Activated T-helper 1 cell treated with anti-CD3 and anti-CD28 coated beads, Interleukin-12 subunit alpha, Interleukin-12 subunit beta, Interleukin-2, Interleukin-4 antibody, amounts not matched to agents 30 ng/mL and 10 ng/mL and 1 ng/mL, durations not matched to agents 14 hours and 24 hours and 36 hours (primary cell): Measurements from ENCODE around the gene C12orf56. TPM values are rescaled to one million over a fixed set of nuclear protein-coding genes. Genes with fewer than 3 reads are reported as not detected.
"Not testable (repeated sequence)": the region's sequence is repeated elsewhere in the genome, so short reads cannot be mapped to it uniquely, and the experiment has no call there.

ENCODE experiments used
- DNase-seq: peaks from one replicate; pipeline ENCODE4 v3.0.0; 2021; ENCODE audit warnings: low spot score
- H3K27ac Mint-ChIP-seq: one replicate; pipeline ENCODE4 v1.8.0; 2021; ENCODE audit warnings: mild to moderate bottlenecking, mixed read lengths
- H3K27me3 Mint-ChIP-seq: one replicate; pipeline ENCODE4 v1.8.0; 2022; ENCODE audit warnings: mild to moderate bottlenecking, moderate library complexity, mixed read lengths; ENCODE audit not compliant: insufficient read depth
- H3K36me3 Mint-ChIP-seq: one replicate; pipeline ENCODE4 v1.8.0; 2021; ENCODE audit warnings: low read depth, mixed read lengths
- H3K4me1 Mint-ChIP-seq: one replicate; pipeline ENCODE4 v1.8.0; 2021; ENCODE audit warnings: low read depth, mixed read lengths
- H3K4me3 Mint-ChIP-seq: one replicate; pipeline ENCODE4 v1.8.0; 2021; ENCODE audit warnings: mild to moderate bottlenecking, moderate library complexity, mixed read lengths
- H3K9me3 Mint-ChIP-seq: one replicate; pipeline ENCODE4 v1.8.0; 2021; ENCODE audit warnings: mixed read lengths
- intact Hi-C: fragments of 100-400 bp; cut with micrococcal nuclease; formaldehyde crosslinking; loops from one replicate; pipeline ENCODE4 v1.15.1; 2024
- total RNA-seq: library from RNA; stranded (reverse); gene quantifications from 2 replicates; pipeline ENCODE4 v1.2.3, GENCODE V29; 2022

The C12orf56 gene
- total RNA-seq, 1 donor from 2014 or later = not detected

DNA sequence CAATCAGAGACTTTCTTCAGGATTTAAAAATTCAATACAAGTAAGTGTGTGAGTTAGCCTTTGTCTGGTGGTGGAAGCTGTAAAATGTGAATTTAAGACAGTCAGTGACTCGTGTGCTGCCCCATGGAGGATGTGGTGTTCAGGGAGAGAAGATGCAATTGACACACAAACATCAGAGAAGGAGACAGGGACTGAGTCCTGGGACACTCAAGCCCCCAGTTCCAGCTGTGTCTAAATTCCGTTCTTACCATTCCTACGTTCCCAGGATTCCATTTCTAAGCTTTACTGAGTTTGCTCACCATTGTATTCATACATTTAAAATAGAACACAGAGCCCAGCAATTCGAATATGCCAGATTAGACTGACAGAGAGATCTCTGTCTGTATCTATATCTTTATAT is 67.6 kb downstream of the C12orf56 start:
- H3K27ac Mint-ChIP-seq = no peak overlapping the region
- no peaks in the 10 kb centered on the region for H3K27me3 Mint-ChIP-seq
- H3K36me3 Mint-ChIP-seq = no peaks in the 10 kb centered on the region
- H3K9me3 Mint-ChIP-seq = no peaks in the 10 kb centered on the region
- intact Hi-C loops = no loop called here
- H3K4me1 Mint-ChIP-seq = no peaks in the 10 kb centered on the region
- DNase-seq = no peak
- no peak overlapping the region for H3K4me3 Mint-ChIP-seq

DNA sequence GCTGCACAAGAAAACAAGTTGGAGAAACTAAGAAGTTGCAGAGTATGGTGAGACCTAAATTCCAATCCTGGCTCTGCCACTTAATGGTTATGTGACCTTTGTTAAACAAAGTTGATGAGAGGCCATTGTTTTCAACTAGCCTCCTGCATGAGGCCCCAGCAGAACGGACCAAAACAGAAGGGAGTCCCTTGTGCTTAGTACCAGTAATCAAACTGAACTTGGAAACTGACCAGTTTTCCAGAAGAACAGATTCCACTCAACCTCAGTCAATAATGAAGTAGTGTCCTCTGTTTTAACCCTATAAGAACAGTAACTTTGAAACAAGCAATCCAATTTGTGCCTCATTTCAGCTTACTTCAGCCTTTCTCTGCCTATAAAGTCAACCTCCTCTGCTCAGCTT is 69.9 kb downstream of the C12orf56 start:
- H3K9me3 Mint-ChIP-seq = no peaks in the 10 kb centered on the region
- no peaks in the 10 kb centered on the region for H3K27me3 Mint-ChIP-seq
- intact Hi-C loops = no loop called here
- H3K4me1 Mint-ChIP-seq = no peaks in the 10 kb centered on the region
- H3K36me3 Mint-ChIP-seq = no peaks in the 10 kb centered on the region
- no peak overlapping the region for H3K4me3 Mint-ChIP-seq
- DNase-seq = no peak
- H3K27ac Mint-ChIP-seq = no peak overlapping the region

DNA sequence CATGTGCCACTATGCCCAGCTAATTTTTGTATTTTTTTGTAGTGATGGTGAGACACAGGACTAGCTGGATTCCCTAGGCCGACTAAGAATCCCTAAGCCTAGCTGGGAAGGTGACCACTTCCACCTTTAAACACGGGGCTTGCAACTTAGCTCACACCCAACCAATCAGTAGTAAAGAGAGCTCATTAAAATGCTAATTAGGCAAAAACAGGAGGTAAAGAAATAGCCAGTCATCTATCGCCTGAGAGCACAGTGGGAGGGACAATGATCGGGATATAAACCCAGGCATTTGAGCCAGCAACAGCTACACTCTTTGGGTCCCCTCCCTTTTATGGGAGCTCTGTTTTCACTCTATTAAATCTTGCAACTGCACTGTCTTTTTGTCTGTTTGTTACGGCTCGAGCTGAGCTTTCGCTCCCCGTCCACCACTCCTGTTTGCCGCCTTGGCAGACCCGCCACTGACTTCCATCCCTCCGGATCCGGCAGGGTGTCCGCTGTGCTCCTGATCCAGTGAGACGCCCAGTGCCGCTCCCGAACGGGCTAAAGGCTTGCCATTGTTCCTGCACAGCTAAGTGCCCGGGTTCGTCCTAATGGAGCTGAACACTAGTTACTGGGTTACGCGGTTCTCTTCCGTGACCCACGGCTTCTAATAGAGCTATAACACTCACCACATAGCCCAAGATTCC is 70.9 kb downstream of the C12orf56 start:
- H3K27ac Mint-ChIP-seq, H3K4me3 Mint-ChIP-seq, DNase-seq, H3K27me3 Mint-ChIP-seq, H3K36me3 Mint-ChIP-seq, H3K9me3 Mint-ChIP-seq, H3K4me1 Mint-ChIP-seq, intact Hi-C loops: not testable (repeated sequence)

DNA sequence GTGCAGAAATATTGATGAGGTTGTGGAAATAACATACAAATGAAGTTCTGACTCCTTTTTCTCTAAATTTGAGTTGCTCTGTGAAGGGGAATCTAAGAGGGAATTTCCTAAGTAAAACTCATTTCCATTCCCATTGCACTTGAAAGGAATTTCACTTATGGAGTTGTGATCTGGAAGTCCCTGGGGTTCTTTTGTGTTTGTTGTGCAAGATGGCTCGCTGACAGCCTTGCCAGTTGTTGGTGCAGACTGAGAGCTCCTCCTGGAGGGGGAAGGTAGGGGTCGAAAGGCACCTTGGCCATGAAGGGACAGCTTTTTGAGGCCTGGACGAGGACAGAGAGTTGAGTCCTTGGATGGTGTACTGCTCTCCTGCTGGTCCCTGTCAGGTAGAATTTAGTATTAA is 72.0 kb downstream of the C12orf56 start:
- no peaks in the 10 kb centered on the region for H3K4me1 Mint-ChIP-seq
- H3K9me3 Mint-ChIP-seq = no peaks in the 10 kb centered on the region
- no peaks in the 10 kb centered on the region for H3K36me3 Mint-ChIP-seq
- H3K4me3 Mint-ChIP-seq = no peak overlapping the region
- no peaks in the 10 kb centered on the region for H3K27me3 Mint-ChIP-seq
- intact Hi-C loops = no loop called here
- no peak overlapping the region for H3K27ac Mint-ChIP-seq
- no peak for DNase-seq

DNA sequence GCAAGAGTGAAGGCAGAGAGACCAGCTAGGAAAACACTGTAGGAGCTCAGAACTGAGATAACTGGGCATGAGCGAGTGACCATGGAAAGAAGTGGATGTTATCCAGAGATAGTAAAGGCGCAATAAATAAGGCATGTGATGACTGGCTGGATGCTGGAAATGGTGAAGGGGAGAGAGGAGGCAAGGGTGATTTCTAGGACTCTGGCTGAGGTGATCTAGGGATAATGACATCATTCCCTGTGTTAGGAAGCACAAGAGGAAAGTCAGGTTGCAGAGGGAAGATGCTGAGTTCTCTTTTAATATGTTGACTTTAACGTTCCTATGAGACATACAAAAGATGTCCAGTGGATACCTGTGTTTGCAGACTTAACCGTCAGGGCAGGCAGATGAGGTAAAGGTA is 78.7 kb downstream of the C12orf56 start:
- H3K36me3 Mint-ChIP-seq = no peaks in the 10 kb centered on the region
- no peak for DNase-seq
- H3K27me3 Mint-ChIP-seq = peaks cover 3% of the 10 kb centered on the region
- no peak overlapping the region for H3K4me3 Mint-ChIP-seq
- H3K9me3 Mint-ChIP-seq = no peaks in the 10 kb centered on the region
- intact Hi-C loops = no loop called here
- no peaks in the 10 kb centered on the region for H3K4me1 Mint-ChIP-seq
- H3K27ac Mint-ChIP-seq = no peak overlapping the region

DNA sequence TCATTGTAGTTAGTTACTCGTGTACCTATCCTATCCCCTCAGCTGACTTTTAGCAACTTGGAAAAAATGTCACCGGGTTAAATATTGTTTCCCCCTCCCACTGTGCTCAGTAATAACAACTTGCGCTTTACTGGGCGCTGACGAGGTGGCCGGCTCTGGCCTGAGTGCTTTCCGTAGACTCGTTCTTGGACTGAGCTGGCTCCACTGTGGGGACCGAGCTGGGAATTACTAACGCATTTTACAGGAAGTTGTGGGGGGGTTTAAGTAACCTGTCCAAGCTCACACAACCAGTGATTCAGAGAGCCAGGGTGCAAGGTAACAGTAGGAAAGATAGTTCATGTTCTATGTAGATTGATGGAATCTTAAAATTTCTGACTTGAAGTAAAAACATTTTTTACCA is 86.0 kb downstream of the C12orf56 start:
- DNase-seq = no peak
- H3K9me3 Mint-ChIP-seq = no peaks in the 10 kb centered on the region
- H3K36me3 Mint-ChIP-seq = no peaks in the 10 kb centered on the region
- intact Hi-C loops = no loop called here
- H3K27me3 Mint-ChIP-seq = peaks cover 9% of the 10 kb centered on the region
- H3K4me1 Mint-ChIP-seq = no peaks in the 10 kb centered on the region
- H3K4me3 Mint-ChIP-seq = no peak overlapping the region
- H3K27ac Mint-ChIP-seq = no peak overlapping the region

DNA sequence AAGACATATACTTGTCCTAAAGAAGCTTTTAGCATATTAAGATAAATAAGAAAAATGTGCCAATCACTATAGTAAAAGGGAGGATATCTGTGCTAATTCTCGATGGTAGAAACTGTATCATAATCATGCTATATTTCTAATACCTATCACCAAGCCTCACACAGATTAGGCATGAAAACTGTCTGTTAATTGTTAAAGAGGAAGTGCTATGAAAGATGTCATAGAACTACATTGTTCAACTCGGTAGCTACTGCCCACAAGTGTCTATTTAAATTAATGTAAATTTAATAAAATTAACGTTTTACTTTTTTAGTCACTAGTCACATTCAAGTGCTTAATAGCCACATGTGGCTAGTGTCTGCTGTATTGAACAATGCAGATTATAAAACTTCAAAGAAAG is 90.9 kb downstream of the C12orf56 start:
- intact Hi-C loops = loop anchor here (10.0 kb wide), 1 partner anchor 85 kb away; no protein-coding TSS in a partner anchor
- Mint-ChIP-seq H3K4me3 (no peak overlapping the region), H3K36me3 (no peaks in the 10 kb centered on the region), H3K9me3 (no peaks in the 10 kb centered on the region), H3K27me3 (peaks cover 16% of the 10 kb centered on the region), H3K27ac (no peak overlapping the region), H3K4me1 (no peaks in the 10 kb centered on the region)
- DNase-seq = no peak

DNA sequence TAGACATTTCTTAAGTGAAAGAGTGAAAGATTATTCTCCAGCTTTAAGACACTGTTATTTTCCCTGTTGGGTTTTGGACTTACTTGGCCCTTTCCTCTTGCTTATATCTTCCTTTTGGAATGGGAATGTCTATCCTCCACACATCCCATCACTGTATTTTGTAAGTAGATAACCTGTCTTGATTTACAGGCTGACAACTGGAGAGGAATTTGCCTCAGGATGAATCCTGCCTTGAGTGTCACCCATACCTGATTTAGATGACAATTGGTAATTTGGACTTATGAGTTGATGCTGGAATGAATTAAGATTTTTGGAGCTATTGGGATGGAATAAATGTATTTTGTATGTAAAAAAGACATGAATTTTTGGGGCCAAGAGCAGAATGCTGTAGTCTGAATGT is 94.3 kb downstream of the C12orf56 start:
- no peaks in the 10 kb centered on the region for H3K36me3 Mint-ChIP-seq
- no peak overlapping the region for H3K27ac Mint-ChIP-seq
- H3K4me1 Mint-ChIP-seq = no peaks in the 10 kb centered on the region
- no peak for DNase-seq
- H3K4me3 Mint-ChIP-seq = no peak overlapping the region
- intact Hi-C loops = loop anchor here (10.0 kb wide), 1 partner anchor 88 kb away; no protein-coding TSS in a partner anchor
- H3K9me3 Mint-ChIP-seq = no peaks in the 10 kb centered on the region
- H3K27me3 Mint-ChIP-seq = peaks cover 12% of the 10 kb centered on the region

DNA sequence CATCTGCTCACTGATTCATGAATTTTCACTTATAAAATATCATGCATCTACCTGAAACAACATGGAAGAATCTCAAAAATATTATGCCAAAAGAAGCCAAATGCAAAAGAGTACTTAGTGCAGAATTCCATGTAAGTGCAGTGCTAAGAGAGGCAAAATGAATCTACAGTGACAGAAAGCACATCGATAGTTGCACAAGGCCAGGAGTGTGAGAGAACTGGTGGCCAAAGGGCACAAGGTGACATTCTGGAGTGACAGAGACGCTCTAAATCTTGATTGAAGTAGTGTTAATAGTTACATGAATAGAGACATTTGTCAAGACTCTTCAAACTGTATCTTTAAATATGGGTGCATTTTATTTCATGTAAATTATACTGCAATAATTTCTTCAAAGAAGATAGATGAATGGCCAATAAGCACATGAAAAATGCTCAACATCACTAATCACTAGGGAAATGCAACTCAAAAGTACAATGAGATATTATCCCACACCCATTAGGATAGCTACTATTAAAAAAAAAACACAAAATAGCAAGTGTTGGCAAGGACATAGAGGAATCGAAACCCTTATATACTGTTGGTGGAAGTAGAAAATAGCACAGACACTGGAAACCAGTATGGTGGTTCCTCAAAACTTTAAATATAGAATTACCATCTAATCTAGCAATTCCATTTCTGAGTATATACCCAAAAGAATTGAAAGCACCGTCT is 96.7 kb downstream of the C12orf56 start:
- Mint-ChIP-seq H3K36me3 (no peaks in the 10 kb centered on the region), H3K4me1 (no peaks in the 10 kb centered on the region), H3K9me3 (no peaks in the 10 kb centered on the region), H3K4me3 (no peak overlapping the region), H3K27ac (no peak overlapping the region), H3K27me3 (peaks cover 5% of the 10 kb centered on the region)
- no peak for DNase-seq
- intact Hi-C loops = loop anchor here (10.0 kb wide), 1 partner anchor 91 kb away; no protein-coding TSS in a partner anchor

DNA sequence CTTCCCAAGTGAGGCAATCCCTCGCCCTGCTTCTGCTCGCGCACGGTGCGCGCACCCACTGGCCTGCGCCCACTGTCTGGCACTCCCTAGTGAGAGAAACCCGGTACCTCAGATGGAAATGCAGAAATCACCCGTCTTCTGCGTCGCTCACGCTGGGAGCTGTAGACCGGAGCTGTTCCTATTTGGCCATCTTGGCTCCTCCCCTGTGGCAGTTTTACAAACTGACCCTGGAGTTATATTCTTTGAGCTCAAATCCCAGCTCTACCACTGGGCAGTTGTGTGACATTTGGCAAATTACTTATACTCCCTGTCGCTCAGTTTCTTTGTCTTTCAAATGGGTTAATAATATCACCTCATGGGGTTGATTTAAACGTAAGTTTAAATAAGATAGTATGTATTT is 97.4 kb downstream of the C12orf56 start:
- H3K4me3 Mint-ChIP-seq, H3K36me3 Mint-ChIP-seq, H3K4me1 Mint-ChIP-seq, H3K27ac Mint-ChIP-seq, H3K27me3 Mint-ChIP-seq, H3K9me3 Mint-ChIP-seq, DNase-seq: not testable (repeated sequence)
- intact Hi-C loops = loop anchor here (10.0 kb wide), 1 partner anchor 92 kb away; no protein-coding TSS in a partner anchor

DNA sequence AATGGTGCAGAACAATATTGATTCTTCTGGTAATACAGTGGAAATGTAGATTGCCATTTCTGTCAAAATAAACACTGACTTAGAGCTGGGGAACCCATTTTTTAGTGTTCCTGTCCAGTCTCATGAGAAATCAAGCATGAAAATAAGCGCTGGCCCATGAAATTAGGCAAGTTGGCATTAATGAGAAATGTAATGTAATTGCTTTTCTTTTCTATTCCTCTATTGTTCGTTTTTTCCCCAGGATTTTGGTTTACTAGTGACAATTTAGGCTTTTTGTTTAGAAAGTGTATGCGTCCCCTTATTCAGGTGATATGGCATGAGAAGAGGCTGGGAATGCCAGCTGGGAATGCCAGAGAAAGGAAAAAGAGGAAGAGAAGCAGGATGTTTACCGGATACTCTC is 104.0 kb downstream of the C12orf56 start:
- Mint-ChIP-seq H3K9me3 (no peaks in the 10 kb centered on the region), H3K36me3 (no peaks in the 10 kb centered on the region), H3K27ac (no peak overlapping the region), H3K27me3 (peaks cover 3% of the 10 kb centered on the region), H3K4me1 (no peaks in the 10 kb centered on the region), H3K4me3 (no peak overlapping the region)
- intact Hi-C loops = no loop called here
- no peak for DNase-seq

DNA sequence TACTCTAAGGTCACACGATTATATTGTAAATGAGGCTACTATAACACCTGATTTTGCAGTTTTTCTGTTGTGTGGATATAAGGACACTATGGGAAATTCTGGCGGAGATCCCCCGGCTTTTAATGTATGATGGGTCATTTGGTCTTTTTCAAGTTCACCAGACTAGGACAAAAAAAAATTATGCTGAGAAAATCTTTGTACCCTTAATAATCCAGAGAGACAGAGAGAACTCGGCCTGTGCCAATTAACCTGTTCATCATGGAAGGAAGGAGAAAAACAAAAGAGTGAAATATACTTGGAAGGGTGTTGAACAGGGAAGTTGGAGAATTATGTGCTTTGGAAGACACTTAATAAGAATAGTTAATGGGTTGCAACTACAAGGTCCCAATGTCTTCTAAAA is 106.3 kb downstream of the C12orf56 start:
- intact Hi-C loops = no loop called here
- Mint-ChIP-seq H3K4me3 (no peak overlapping the region), H3K9me3 (no peaks in the 10 kb centered on the region), H3K27ac (no peak overlapping the region), H3K27me3 (peaks cover 3% of the 10 kb centered on the region), H3K4me1 (no peaks in the 10 kb centered on the region), H3K36me3 (no peaks in the 10 kb centered on the region)
- no peak for DNase-seq

DNA sequence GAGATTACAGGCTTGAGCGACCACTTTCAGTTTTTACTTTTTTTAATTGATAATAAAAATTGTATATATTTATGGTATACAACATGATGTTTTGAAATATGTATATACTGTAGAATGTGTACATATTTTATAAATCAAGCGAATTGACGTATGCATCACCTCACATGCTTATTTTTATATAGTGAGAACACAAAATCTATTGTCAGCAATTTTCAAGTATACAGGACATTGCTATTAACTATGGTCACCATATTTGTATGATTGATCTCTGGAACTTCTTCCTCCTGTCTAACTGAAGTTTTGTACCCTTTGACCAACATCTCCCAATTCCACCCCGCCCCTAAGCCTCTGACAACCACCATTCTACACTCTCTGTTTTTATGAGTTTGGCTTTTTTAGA is 112.1 kb downstream of the C12orf56 start:
- DNase-seq = no peak
- Mint-ChIP-seq H3K27me3 (peaks cover 10% of the 10 kb centered on the region), H3K9me3 (no peaks in the 10 kb centered on the region), H3K27ac (no peak overlapping the region), H3K36me3 (no peaks in the 10 kb centered on the region), H3K4me3 (no peak overlapping the region), H3K4me1 (no peaks in the 10 kb centered on the region)
- intact Hi-C loops = no loop called here
